HG02763 (cell line): ENCODE data around the gene CPLX1.

Source experiments
- ATAC-seq: cut with Tn5 transposase; IDR thresholded peaks from one replicate; pipeline ENCODE4 v1.9.1; 2021; ENCODE audit warnings: mild to moderate bottlenecking, moderate library complexity; ENCODE audit not compliant: unreplicated experiment

The CPLX1 gene

DNA sequence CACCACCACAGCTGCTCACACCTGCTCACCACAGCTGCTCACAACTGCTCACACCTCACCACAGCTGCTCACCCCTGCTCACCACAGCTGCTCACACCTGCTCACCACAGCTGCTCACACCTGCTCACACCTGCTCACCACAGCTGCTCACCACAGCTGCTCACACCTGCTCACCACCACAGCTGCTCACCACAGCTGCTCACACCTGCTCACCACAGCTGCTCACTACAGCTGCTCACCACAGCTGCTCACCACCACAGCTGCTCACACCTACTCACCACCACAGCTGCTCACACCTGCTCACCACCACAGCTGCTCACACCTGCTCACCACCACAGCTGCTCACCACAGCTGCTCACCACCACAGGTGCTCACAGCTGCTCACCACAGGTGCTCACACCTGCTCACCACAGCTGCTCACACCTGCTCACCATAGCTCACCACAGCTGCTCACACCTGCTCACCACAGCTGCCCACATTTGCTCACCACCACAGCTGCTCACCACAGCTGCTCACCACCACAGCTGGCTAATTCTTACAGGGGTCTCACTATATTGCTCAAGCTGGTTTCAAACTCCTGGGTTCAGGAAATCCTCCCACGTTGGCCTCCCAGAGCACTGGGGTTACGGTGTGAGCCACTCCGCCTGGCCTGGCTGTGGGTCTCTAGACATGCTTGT, 30.4 kb upstream of the CPLX1 start:
- ATAC-seq, result no peak

- ATAC-seq, result no peak
These were observed 29.9 kb upstream of the CPLX1 start for GRCh38 chr4:855880-856224.

GRCh38 chr4:854356-854755, 28.4 kb upstream of the CPLX1 start:
- no peak for ATAC-seq

DNA sequence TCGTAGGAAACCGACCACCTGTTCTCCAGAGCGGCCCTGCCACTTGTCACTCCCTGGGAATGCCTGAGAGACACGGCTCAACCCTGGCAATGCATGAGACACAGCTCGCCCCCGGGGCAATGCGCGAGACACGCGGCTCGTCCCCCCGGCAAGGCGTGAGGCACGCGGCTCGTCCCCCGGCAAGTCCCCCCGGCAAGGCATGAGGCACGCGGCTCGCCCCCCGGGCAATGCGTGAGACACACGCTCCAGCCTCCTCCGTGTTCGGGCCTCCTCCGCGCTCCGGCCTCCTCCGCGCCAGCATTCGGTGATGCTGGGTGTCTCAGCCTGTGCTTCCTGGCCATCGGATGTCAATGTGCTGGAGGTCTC, 27.5 kb upstream of the CPLX1 start:
- no peak for ATAC-seq

DNA sequence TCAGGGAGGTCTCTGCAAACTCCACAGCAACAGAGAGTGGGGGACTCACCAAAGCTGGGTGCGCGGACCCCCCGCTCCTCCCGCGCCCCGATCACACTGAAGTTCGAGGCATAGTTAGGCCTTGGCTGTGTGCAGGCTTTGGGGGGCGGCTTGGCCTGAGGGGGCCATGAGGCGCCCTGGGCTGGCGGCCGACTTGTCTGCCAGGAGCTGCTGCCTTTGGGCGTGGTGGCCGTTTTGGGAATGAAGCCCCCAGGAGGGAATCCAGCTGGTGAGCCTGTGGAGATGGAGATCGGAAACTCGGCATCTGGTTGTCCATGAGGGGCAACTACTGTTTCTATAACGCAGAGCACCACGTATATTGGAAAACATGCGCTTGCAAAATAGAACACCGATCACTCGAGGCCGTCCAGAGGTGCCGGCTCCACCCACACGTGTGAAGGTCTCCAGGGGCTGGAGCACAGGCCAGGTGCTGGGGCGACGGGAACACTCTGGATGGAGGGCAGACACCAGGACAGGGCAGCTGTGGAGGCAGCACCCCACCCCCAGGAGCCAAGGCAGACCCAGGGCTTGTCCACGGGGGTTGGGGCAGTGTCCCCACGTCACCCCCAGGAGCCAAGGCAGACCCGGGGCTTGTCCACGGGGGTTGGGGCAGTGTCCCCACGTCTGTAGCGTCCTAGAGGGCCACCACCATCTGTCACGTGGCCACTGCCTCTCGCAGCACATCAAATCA, 25.9 kb upstream of the CPLX1 start:
- ATAC-seq, result no peak

- ATAC-seq, result no peak
These were observed 24.5 kb upstream of the CPLX1 start for GRCh38 chr4:850323-850945.

DNA sequence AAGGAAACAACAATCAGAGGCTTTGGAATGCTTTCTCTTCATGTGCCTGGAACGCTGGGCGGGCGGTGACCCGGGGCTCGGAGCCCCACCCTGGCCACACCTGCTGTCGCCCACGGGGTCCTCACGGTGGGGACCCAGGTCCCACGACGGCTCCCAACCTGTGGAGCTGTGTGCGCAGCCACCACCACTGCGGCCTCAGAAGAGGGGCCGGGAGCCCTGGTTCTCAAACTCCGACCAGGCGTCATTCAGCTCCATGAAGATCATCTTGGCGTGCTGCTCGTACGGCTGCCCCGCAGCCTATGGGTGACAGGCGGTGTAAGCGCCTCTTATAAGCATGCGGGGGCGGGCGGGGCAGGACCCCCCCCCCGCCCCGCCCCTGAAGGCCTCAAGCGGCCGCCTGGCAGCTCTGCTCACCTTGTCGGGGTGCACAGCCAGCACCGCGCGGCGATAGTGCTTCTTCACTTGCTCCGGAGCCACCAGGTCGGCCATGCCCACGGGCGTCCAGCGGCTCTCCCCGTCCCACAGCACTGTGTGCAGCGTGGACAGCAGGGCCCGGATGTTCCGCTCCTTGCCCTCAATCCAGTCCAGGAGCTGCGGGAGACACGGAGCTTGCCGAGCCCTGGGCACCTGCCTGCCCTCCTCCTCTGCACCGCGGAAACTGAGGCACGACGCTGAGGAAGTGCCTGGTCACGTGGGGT, 23.7 kb upstream of the CPLX1 start:
- ATAC-seq, result no peak

- no peak for ATAC-seq
These were observed 23.0 kb upstream of the CPLX1 start for GRCh38 chr4:848803-849477.

DNA sequence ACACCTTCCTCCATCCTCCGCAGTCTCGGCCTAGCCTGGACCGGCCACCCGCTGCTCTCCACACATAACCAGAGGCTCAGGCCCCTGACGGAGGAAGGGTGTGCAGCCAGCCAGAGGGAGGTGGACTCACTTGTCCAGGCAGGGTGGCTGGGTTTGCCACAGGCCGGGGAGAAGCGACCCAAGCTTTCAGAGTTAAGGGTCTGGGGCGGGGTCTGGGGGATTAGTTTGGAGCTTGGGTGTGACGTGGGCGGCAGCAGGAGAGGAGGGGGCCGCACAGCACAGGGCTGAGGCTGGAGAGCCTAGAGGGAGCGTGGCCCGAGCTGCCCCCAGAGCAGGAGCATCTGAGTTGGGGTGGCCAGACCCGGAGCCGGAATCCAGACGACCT, 22.4 kb upstream of the CPLX1 start:
- ATAC-seq, result no peak

- no peak for ATAC-seq
These were observed 19.9 kb upstream of the CPLX1 start for GRCh38 chr4:845836-846251.

- ATAC-seq, result no peak
These were observed 19.4 kb upstream of the CPLX1 start for GRCh38 chr4:845233-845835.

DNA sequence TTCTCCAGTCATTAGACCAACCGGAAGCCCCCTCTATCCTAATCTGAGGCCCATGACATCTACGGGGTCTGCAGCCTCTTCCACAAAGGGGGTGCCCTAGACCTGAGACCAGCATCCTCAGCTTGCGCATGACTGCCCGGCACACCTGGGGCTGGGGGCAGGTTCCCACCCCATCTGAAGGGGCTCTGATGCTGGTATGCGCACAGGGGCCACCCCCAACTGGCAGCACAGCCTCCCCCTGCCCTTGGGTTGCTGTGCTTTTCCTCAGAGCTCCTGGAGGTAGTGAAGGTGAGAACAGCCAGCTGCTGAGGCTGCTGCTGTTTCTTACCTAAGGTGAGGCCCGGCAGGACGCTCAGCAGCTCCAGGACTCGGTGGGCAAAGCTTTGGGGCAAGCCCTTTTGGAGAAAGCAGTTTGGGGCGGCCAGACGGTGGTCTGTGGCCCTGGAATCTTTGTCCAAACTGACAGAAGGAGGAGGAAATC, 18.9 kb upstream of the CPLX1 start:
- no peak for ATAC-seq

DNA sequence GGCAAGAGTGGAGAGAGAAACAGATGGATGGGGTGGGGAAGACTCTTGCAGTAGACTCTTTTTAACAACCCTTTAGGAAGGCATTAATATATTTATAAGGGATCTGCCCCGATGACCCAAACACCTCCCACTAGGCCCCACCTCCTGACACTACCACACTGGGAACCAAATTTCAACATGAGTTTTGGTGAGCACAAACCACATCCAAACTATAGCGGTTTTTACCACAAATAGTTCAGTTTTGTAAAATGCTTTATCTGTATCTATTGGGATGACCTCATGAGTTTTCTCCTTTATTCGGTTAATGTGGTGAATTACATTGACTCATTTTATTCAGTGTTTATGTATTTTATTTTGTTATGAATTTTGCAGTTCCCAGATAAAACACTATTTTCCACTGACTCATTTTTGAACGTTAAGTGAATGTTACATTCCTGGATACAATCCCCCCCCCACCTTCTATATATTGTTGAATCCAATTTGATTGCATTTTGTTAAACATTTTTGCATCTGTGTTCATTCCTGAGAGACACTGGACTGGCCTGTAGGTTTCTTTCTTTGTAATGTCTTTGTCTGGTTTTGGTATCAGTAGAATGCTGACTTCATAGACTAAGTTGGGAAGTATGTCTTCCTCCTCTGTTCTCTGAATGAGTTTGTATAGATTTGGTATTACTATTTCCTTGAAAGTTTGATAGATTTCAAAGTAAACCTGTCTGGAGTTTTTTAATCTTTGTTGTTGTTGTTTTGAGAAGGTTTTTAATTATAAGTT, 13.9 kb upstream of the CPLX1 start:
- ATAC-seq, result no peak

DNA sequence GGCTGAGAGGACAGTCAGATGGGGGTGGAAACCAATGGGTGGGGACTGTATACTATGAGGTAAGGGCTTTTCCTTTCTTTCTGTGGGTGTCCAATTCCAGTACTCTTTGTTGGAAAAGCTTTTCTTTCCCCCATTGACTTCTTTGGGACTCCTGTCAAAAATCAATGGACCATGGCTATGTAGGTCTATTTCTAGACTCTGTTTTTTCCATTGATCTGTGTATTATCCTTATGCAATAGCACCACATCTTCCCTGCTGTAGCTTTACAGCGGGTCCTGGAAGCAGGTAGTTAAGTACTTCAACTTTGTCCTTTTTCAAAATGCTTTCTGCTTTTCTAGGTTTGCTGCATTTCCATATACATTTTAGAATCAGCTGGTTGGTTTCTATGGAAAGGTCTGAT, 11.8 kb upstream of the CPLX1 start:
- ATAC-seq, result no peak

- no peak for ATAC-seq
These were observed 10.9 kb upstream of the CPLX1 start for GRCh38 chr4:836750-837301.

GRCh38 chr4:836003-836511, 10.1 kb upstream of the CPLX1 start:
- ATAC-seq, result no peak

GRCh38 chr4:835148-836002, 9.4 kb upstream of the CPLX1 start:
- ATAC-seq, result no peak

GRCh38 chr4:834368-835147, 8.6 kb upstream of the CPLX1 start:
- no peak for ATAC-seq
